Lung (tissue), 12 donors: ENCODE results near the gene SYT1. TPM values are rescaled to one million over a fixed set of nuclear protein-coding genes. Genes with fewer than 3 reads are reported as not detected.

Experiments
- ATAC-seq: fragments of 200-7000 bp; cut with Tn5 transposase; one replicate; pipeline ENCODE4 v1.9.1; 2020; ENCODE audit warnings: moderate number of reproducible peaks; ENCODE audit not compliant: insufficient read depth, low FRiP score
- DNase-seq, 3 donors: peaks; one replicate each; pipeline ENCODE4 v3.0.0-alpha.2; 2013 to 2017
- H3K27ac ChIP-seq, 2 donors: one replicate each; pipeline ENCODE4 v1.5.1; 2013; ENCODE audit warnings: mild to moderate bottlenecking in 2 of 2, moderate library complexity in 2 of 2, control low read depth in 1 of 2, inconsistent platforms in 1 of 2, low read depth in 1 of 2, low read length in 1 of 2
- H3K27me3 ChIP-seq, 3 donors: one replicate each; pipeline ENCODE4 v1.5.1; 2013; ENCODE audit warnings: low read length in 2 of 3; ENCODE audit not compliant: control insufficient read depth in 3 of 3, insufficient read depth in 3 of 3
- H3K36me3 ChIP-seq, 4 donors: one replicate each; pipeline ENCODE4 v1.5.1; 2013; ENCODE audit warnings: low read length in 4 of 4, mild to moderate bottlenecking in 1 of 4, moderate library complexity in 1 of 4; ENCODE audit not compliant: control insufficient read depth in 4 of 4, insufficient read depth in 4 of 4
- H3K4me1 ChIP-seq, 5 donors: one replicate each; pipeline ENCODE4 v1.5.1; 2013; ENCODE audit warnings: low read length in 5 of 5, mild to moderate bottlenecking in 2 of 5, moderate library complexity in 1 of 5; ENCODE audit not compliant: control insufficient read depth in 5 of 5, insufficient read depth in 5 of 5
- H3K4me3 ChIP-seq: one replicate; pipeline ENCODE4 v1.5.1; 2013; ENCODE audit warnings: mild to moderate bottlenecking, control low read depth, moderate library complexity
- H3K9ac ChIP-seq, 2 donors: one replicate each; pipeline ENCODE4 v1.5.1; 2013; ENCODE audit warnings: low read length in 2 of 2, control low read depth in 1 of 2; ENCODE audit not compliant: insufficient read depth in 1 of 2
- H3K9me3 ChIP-seq, 4 donors: one replicate each; pipeline ENCODE4 v1.5.1; 2013; ENCODE audit warnings: low read length in 3 of 4, mild to moderate bottlenecking in 1 of 4, moderate library complexity in 1 of 4; ENCODE audit not compliant: control insufficient read depth in 4 of 4, insufficient read depth in 3 of 4
- CTCF ChIP-seq: IDR thresholded peaks from 2 replicates; pipeline ENCODE4 v1.5.1; 2012; ENCODE audit warnings: mild to moderate bottlenecking; ENCODE audit errors: control extremely low read depth, extremely low read depth
- WGBS, 2 donors: extraction: QIAGEN DNeasy Blood & Tissue Kit; methylation state at CpG; one replicate each; pipeline ENCODE4 v1.1.7; 2013; 5-methylcytosine and 5-hydroxymethylcytosine counted together
- polyA plus RNA-seq, 2 donors: library from polyadenylated mRNA; stranded (reverse); fragments of 200-250 nt; gene quantifications; one replicate each; pipeline ENCODE4 v1.2.1, GENCODE V29; 2013
- total RNA-seq, 2 donors: library from RNA; depleted of rRNA in 1 of 2; stranded (reverse); fragments of >200 nt in 1 of 2; gene quantifications; one replicate each; pipeline ENCODE4 v1.2.1, GENCODE V29; 2014 to 2021
- donor health status: control.
- donor health status: control.
- donor health status: Bipolar disorder and iron deficiency.
- donor health status: healthy.
- donor health status: DM: yes; HTN: yes; CAD: no.

SYT1 gene
- total and polyA plus RNA-seq, 4 donors, result 0.05 to 3.2 (median 0.46) TPM

GRCh38 chr12:79223761-79224160, 359.2 kb downstream of the SYT1 start:
- Histone ChIP-seq H3K9me3 (peaks cover 0 to 7% (median 5%) of the 10 kb centered on the region in 4 donors), H3K27me3 (no peaks in the 10 kb centered on the region), H3K4me3 (no peak overlapping the region), H3K4me1 (no peaks in the 10 kb centered on the region), H3K9ac (no peak overlapping the region), H3K36me3 (no peaks in the 10 kb centered on the region), H3K27ac (no peak overlapping the region)
- DNase-seq, result no peak
- TF ChIP-seq CTCF, result no peak
- ATAC-seq, result no peak
- 90 to 91% methylated on average over 2 of the region's 2 CpGs for WGBS, 2 donors

GRCh38 chr12:79227091-79227490, 362.5 kb downstream of the SYT1 start:
- no peak for TF ChIP-seq CTCF
- Histone ChIP-seq H3K9me3 (peaks cover 0 to 7% (median under 1%) of the 10 kb centered on the region in 4 donors), H3K36me3 (no peaks in the 10 kb centered on the region), H3K27me3 (no peaks in the 10 kb centered on the region), H3K4me1 (no peaks in the 10 kb centered on the region), H3K4me3 (no peak overlapping the region), H3K9ac (no peak overlapping the region), H3K27ac (no peak overlapping the region)
- WGBS, 2 donors, result 29 to 52% methylated on average over 1 of the region's 1 CpG
- DNase-seq (no peak), ATAC-seq (no peak)

- H3K4me3 ChIP-seq, result no peak overlapping the region
Measured at GRCh38 chr12:79227646-79228045, 363.1 kb downstream of the SYT1 start.

More at GRCh38 chr12:79227646-79228045, 363.1 kb downstream of the SYT1 start:
- Histone ChIP-seq H3K27me3 (no peaks in the 10 kb centered on the region), H3K9ac (no peak overlapping the region), H3K4me1 (no peaks in the 10 kb centered on the region), H3K27ac (no peak overlapping the region), H3K36me3 (no peaks in the 10 kb centered on the region), H3K9me3 (peaks cover 0 to 7% (median under 1%) of the 10 kb centered on the region in 4 donors)
- no peak for TF ChIP-seq CTCF
- no peak for DNase-seq
- ATAC-seq, result no peak
- WGBS, 2 donors, result 91 to 93% methylated on average over 3 of the region's 3 CpGs
